ENCODE results near the gene PRELID3B.

The PRELID3B gene

DNA sequence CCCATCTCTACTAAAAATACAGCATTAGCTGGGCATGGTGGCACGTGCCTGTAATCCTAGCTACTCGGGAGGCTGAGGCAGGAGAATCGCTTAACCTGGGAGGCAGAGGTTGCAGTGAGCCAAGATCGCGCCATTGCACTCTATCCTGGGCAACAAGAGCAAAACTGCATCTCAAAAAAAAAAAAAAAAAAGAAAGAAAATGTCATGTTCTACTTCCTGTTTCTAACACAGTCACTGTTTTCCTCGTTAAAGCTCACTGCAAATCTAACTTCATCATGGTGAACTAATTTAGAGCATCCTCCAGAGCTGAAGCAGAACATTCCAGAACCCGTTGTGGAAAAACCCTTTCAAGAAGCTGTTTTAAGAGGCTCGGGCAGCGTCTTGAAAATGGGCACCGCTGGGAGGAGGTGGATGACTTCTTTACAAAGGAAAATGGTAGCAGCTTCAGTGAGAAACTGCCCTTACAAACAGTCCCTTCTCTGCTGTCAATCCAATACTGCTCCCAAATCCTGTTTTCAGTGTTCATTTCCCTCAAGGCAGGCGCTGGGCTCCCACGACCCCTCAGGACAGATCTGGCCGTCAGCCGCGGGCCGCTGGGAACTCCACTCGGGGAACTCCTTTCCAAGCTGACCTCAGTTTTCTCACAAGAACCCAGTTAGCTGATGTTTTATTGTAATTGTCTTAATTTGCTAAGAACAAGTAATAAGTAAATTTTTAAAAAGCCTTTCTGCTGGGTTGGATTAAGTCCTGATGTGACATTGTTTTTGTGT, 48.0 kb downstream of the PRELID3B start:
- no peak for DNase-seq (ENCODE audit: low read depth)

DNA sequence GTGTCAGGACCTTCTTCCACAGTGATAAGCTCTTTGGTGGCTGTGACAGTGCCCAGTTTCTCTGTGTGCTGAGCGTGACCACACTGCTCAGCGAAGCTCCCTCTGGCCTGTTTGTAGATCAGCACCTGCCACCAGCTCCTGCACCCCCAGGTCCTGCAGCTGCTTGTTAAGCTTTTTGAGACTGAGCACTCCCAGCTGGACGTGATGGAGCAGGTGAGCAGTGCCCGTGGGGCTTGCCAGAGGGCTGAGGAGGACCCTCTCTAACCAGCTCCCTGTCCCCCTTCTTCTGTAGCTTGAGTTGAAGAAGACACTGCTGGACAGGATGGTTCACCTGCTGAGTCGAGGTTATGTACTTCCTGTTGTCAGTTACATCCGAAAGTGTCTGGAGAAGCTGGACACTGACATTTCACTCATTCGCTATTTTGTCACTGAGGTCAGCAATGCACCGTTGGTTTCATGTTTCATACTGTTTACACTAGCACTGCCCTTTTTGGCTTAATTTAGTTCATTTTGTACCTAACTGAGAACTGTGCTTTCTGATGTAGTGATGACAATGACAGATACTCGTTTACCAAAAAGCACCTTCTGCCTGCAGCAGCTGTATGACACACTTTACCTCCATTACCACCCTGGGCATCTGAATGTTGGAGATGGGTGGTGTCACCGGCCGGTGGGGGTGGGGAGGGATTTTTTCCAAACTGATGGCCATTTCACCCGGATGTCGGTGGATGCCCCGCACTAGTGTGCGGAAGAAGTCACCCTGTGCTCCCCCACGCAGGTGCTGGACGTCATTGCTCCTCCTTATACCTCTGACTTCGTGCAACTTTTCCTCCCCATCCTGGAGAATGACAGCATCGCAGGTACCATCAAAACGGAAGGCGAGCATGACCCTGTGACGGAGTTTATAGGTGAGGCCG, 49.0 kb downstream of the PRELID3B start:
- DNase-seq (ENCODE audit: low read depth), result no peak

DNA sequence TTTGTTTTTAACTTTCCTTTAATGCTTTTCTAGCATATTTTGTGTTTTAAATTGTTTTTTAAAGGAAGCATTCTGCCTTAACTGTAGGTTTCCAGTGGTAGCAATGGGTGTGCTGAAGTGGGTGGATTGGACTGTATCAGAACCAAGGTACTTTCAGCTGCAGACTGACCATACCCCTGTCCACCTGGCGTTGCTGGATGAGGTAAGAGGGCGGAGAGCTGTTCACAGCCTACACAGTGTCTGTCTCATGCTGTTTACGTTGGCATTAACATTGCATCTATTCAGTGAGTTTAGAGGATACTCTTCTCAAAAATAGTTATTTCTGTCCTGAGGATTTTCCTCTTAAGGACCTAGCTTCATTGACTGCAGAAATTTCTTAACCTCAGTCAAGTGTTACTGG, 49.7 kb downstream of the PRELID3B start:
- DNase-seq (ENCODE audit: low read depth), result no peak

DNA sequence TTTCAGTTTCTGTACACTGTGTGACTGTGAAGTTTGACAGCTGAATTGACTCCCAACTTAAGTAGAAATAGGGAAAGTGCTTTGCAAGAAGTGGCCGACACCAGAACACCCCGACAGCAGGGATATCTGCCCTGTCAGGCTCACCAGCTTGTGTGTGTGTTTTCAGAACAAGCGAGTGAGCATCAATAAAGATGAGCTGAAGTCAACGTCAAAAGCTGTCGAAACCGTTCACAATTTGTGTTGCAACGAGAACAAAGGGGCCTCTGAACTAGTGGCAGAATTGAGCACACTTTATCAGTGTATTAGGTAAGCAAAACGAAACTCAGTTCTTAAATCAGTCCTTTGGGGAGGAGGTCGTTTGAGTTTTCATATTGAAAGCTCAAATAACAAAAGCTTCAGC, 50.9 kb downstream of the PRELID3B start:
- no peak for DNase-seq (ENCODE audit: low read depth)

DNA sequence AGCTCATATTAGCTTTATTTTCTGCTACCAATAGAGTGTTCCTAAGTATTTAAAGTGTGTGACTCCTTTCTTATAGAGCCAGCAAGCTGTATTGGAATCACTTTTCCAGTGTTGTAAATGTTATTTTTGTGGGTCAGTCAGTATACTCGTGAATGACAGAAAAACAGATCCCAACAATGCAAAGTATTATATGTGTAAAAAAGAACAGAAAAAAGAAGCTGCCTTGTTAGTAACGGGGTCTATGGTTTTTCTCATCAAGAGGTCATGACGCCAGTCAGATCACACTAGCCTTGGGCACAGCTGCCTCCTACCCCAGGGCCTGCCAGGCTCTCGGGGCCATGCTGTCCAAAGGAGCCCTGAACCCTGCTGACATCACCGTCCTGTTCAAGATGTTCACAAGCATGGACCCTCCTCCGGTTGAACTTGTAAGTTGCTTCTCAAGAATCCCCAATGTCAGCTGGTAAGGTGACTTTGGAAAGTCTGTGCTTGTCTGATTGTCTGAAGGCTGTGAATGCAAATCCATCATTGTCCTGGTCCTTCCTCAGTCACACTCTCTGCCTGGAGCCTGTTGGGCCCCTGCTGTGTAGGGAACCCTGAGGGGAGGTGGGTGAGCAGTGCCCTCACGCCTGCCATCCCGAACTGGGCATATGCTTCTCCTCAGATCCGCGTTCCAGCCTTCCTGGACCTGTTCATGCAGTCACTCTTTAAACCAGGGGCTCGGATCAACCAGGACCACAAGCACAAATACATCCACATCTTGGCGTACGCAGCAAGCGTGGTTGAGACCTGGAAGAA, 51.7 kb downstream of the PRELID3B start:
- no peak for DNase-seq (ENCODE audit: low read depth)

DNA sequence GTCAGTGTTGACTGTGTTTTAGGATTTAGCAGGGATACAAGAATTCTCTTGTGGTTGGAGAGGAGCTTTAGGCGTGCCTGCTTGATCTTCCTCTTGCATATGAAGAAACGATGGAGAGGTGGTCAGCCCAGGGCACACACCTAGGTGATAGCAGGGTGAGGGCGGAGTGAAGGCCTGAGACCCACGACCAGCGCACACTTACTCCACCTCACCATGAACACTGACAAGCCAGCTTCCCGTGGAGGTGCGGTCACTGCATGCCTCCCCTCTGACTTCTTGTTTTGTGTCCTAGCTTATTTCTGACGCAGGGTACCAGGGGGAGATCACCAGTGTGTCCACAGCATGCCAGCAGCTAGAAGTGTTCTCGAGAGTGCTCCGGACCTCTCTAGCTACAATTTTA, 53.4 kb downstream of the PRELID3B start:
- DNase-seq (ENCODE audit: low read depth), result no peak

DNA sequence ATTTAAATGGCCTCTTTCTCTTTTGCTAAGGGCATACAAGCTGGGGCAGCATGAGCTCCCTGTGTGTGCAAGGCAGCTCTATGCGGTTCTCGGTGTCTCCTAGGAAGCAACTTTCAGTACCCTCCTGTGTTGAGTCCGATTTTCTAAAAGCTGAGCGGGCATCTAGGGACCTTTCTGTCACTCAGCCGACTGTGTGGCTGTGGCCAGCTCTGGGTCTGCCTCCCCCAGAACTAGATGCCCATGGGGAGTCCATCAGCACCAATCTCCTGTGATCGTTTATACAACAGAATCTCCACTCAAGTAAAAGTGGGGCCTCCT, 54.1 kb downstream of the PRELID3B start:
- no peak for DNase-seq (ENCODE audit: low read depth)

DNA sequence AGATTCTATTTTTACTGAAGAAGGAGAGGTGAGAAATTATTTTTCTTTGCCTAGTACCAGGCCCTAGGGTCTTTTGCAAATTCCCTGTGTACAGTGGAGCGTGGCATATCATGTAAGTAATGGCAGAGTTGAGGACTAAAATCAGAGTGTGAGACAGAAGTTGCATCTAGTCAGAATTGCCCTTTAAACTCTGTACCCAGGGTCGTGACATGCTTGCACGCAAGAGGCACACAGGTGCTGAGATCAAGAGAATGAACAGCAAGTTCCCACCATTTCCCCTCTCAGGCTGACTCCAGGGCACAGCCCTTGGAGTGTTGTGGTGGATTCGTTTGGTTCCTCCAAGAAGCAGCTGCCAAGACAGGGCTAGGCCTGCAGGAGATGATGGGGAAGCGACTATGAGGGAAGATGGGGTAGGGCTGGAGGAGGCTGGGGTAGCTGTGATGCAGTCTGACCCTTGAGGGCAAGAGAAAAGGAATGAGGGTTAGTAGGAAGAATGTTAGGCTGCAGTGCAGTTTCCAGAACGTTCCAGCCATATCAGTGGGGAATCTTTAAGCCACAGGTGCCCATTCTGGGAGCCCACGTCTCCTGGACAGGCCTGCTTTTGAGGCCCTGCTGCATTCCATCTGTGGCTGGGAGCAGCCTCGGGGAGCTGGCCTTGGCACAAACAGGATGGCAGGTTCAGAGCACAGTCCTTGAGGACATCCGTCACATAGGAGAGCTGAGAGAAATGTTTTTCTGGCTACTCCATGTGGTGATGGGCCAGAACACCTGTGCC, 54.6 kb downstream of the PRELID3B start:
- DNase-seq (ENCODE audit: low read depth), result no peak

DNA sequence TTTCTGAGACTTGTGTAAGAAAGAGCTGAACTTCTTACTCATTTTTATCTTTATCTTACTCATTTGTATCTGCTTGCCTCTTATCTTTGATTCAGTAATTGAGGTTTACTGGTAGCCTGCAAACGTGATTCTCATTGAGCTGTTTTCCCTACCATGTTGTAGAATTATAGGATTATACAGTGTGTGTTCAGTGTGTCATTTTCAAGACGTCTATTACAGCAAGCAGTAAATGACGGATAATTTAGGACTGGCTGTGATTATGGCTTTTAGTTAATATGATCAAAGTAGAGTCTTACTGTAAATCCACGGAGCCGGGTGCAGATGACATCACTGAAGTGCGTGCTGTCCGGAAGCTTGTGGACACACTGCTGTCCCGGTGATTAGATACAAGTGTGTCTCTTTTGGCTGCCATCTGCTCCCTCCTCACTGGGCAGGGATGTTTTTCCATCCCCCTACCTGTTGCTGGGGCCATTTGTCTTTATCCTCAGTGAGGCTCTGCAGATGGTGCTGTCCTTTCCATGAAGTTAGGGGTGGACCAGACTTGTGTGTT, 55.5 kb downstream of the PRELID3B start:
- DNase-seq (ENCODE audit: low read depth), result no peak

DNA sequence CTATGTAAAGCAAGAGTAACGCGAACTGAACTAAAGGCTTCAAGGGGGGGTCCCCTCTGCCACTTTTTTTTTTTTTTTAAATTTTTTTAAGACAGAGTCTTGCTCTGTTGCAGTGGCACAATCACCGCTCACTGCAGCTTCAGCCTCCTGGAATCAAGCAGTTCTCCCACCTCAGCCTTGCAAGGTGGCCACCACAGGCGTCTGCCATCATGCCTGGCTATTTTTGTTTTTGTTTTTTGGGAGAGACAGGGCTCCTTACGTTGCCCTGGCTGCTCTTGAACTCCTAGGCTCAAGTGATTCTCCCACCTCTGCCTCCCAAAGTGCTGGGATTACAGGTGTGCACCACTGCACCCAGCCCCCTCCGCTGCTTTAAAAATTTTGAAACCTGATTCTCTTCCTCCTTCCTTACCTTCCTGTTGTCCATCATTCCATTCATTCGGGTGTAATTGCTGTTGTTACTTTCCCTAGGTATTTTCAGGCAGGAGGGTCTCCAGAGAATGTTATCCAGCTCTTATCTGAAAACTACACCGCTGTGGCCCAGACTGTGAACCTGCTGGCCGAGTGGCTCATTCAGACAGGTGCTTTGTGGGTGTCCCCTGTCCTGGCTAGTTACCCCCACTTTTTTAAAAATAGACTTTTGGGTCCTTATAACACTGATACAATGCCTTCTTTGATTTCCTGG, 56.2 kb downstream of the PRELID3B start:
- no peak for DNase-seq (ENCODE audit: low read depth)

DNA sequence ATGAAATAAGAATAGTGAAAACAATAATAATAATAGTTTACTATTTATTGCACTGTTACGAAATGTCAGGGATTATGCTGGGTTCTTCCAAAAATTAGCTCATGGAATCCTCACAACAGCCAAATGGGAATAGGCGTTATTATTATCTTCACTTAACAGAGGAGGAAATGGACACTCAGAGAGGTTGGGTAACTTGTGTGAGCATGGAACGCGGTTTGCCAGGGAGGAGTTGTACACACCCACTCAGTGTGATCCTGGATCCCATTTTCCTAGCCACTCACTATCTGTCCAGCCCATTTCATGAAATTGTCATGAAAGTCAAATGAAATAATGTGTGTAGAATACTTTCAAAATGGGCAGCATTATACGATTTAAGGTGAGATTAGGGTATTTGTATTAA, 56.9 kb downstream of the PRELID3B start:
- no peak for DNase-seq (ENCODE audit: low read depth)

DNA sequence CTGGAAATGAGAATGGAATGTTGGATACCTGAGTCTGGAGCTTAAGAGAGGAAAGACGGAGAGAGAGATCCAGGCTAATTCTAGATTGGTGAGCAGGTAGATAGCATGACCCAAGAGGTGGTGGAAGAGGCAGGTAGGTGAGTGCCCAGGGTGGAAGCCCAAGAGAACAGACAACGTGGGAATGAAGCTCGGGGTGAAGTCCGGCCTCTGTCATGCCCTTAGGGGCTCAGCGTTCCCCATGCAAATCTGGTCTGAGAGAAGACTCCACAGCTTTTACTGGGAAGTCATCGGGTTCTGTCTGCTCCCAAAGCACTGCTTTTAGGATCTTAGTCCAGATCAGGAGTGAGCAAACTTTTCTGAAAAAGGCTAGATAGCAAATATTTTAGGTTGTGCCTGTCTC, 57.9 kb downstream of the PRELID3B start:
- DNase-seq (ENCODE audit: low read depth), result no peak
